K562 (cell line): ENCODE results near the gene FARP1. TPM values are rescaled to one million over a fixed set of nuclear protein-coding genes. Genes with fewer than 3 reads are reported as not detected.

Source experiments
- ATAC-seq: fragments of 200-7000 bp; cut with Tn5 transposase; 3 replicates; pipeline ENCODE4 v1.9.1; 2020; ENCODE audit warnings: moderate library complexity
- BruUV-seq: library from RNA; stranded (reverse); fragments of 400-500 nt; replicated peaks from 2 replicates; lab custom pipeline; 2021; lab: Mats Ljungman, UMichigan
- CTCF ChIA-PET: fragments of 300-600 bp; formaldehyde crosslinking; extraction: SDS; loops from one replicate; lab custom pipeline; 2021; ENCODE audit warnings: low intra/inter-chr PET ratio; lab: Yijun Ruan, JAX
- POLR2A ChIA-PET: fragments of 300-600, 350-650 bp; sonication (Branson Sonifier 250); formaldehyde crosslinking; extraction: SDS; loops from one replicate; lab custom pipeline; 2021; ENCODE audit warnings: antibody characterized with exemption, inconsistent platforms; lab: Yijun Ruan, JAX
- DNase-seq, 4 experiments: peaks; one replicate each; pipeline versions ENCODE4 v3.0.0 to v3.0.0-alpha.2; 2011 to 2018; ENCODE audit warnings: low spot score in 3 of 4, mixed read lengths in 3 of 4; ENCODE audit errors: extremely low read depth in 1 of 4
- FAIRE-seq: peaks from 2 replicates; lab custom pipeline; 2011; peaks lifted over from hg19 to GRCh38; lab: Jason Lieb, UNC
- H2AFZ ChIP-seq: 2 replicates; pipeline ENCODE4 v1.6.0; 2011; ENCODE audit warnings: low read depth, low read length, control low read depth, inconsistent platforms
- H3K27ac ChIP-seq: fragments of 200-600 bp; 3 replicates; pipeline ENCODE4 v1.8.0; 2011; ENCODE audit warnings: low read depth, mild to moderate bottlenecking, control low read depth, inconsistent platforms, low read length, moderate library complexity, mixed read lengths; ENCODE audit errors: extremely low read depth
- H3K27me3 ChIP-seq, 2 experiments: fragments of 300-600 bp in 1 of 2; 2 replicates in 1 of 2; 3 replicates in 1 of 2; pipeline versions ENCODE4 v1.6.0 to v1.8.0; 2011; ENCODE audit warnings: inconsistent platforms in 2 of 2, low read length in 2 of 2, mild to moderate bottlenecking in 1 of 2, mixed read lengths in 1 of 2, moderate library complexity in 1 of 2; ENCODE audit not compliant: control insufficient read depth in 2 of 2, insufficient read depth in 2 of 2
- H3K36me3 ChIP-seq: fragments of 300-600 bp; 3 replicates; pipeline ENCODE4 v1.8.0; 2011; ENCODE audit warnings: mild to moderate bottlenecking, low read length, inconsistent platforms; ENCODE audit not compliant: control insufficient read depth, insufficient read depth
- H3K4me1 ChIP-seq, 2 experiments: fragments of 200-600 bp in 1 of 2; replicated peaks in 1 of 2; 2 replicates in 1 of 2; 3 replicates in 1 of 2; pipeline versions ENCODE4 v1.5.1 to v1.8.0; 2011; ENCODE audit warnings: inconsistent platforms in 2 of 2, low read length in 2 of 2, mild to moderate bottlenecking in 1 of 2, mixed read lengths in 1 of 2, moderate library complexity in 1 of 2; ENCODE audit not compliant: control insufficient read depth in 2 of 2, insufficient read depth in 2 of 2
- H3K4me2 ChIP-seq: 2 replicates; pipeline ENCODE4 v1.6.1; 2011; ENCODE audit warnings: low read length, control low read depth, inconsistent platforms, mixed read lengths; ENCODE audit not compliant: insufficient read depth
- H3K4me3 ChIP-seq: fragments of 200-600 bp; sonication (generic), shearing (Covaris generic); 2 replicates; pipeline ENCODE4 v1.5.1; 2016; ENCODE audit warnings: control low read depth, inconsistent platforms
- H3K79me2 ChIP-seq: fragments of 200-600 bp; 3 replicates; pipeline ENCODE4 v1.8.0; 2011; ENCODE audit warnings: low read length, inconsistent platforms; ENCODE audit not compliant: control insufficient read depth, insufficient read depth
- H3K9ac ChIP-seq, 2 experiments: 2 replicates each; pipeline versions ENCODE4 v1.6.0 to v1.6.1; 2011; ENCODE audit warnings: low read depth in 2 of 2, low read length in 2 of 2, control low read depth in 1 of 2, inconsistent platforms in 1 of 2, mild to moderate bottlenecking in 1 of 2, mixed read lengths in 1 of 2; ENCODE audit not compliant: insufficient read depth in 1 of 2
- H3K9me1 ChIP-seq: one replicate; pipeline ENCODE4 v1.6.0; 2011; ENCODE audit warnings: inconsistent platforms, mild to moderate bottlenecking, low read length, moderate library complexity; ENCODE audit not compliant: control insufficient read depth, insufficient read depth
- H3K9me3 ChIP-seq: replicated peaks from 2 replicates; pipeline ENCODE4 v1.5.1; 2011; ENCODE audit warnings: low read depth, low read length, inconsistent platforms; ENCODE audit not compliant: control insufficient read depth, insufficient read depth
- H4K20me1 ChIP-seq: replicated peaks from 2 replicates; pipeline ENCODE4 v1.6.1; 2011; ENCODE audit warnings: low read length, inconsistent platforms, mixed read lengths; ENCODE audit not compliant: control insufficient read depth, insufficient read depth
- DIDO1 ChIP-seq: fragments of 450-650 bp; IDR thresholded peaks from 2 replicates; pipeline ENCODE4 v1.6.1; 2016; ENCODE audit warnings: low read depth, missing biosample characterization, missing genetic modification characterization
- ELF4 ChIP-seq: fragments of 450-650 bp; formaldehyde crosslinking; IDR thresholded peaks from 2 replicates; pipeline ENCODE4 v1.4.0; 2022; ENCODE audit warnings: missing genetic modification characterization
- GATA2 ChIP-seq: sonication (generic); formaldehyde crosslinking; IDR thresholded peaks from 2 replicates; pipeline ENCODE4 v1.4.0; 2020; ENCODE audit warnings: mild to moderate bottlenecking, missing genetic modification reagents
- GATAD2B ChIP-seq: fragments of 450-650 bp; IDR thresholded peaks from 2 replicates; pipeline ENCODE4 v1.6.1; 2017; ENCODE audit warnings: mild to moderate bottlenecking, borderline replicate concordance
- KLF16 ChIP-seq: IDR thresholded peaks from 2 replicates; pipeline ENCODE4 v1.6.1; 2016; ENCODE audit warnings: antibody characterized with exemption
- LARP7 ChIP-seq: fragments of 450-650 bp; IDR thresholded peaks from 2 replicates; pipeline ENCODE4 v1.6.1; 2016
- MCM3 ChIP-seq: fragments of 450-650 bp; IDR thresholded peaks from 2 replicates; pipeline ENCODE4 v1.6.1; 2016
- OTX1 ChIP-seq: fragments of 450-650 bp; formaldehyde crosslinking; IDR thresholded peaks from 2 replicates; pipeline ENCODE4 v1.4.0; 2022; ENCODE audit warnings: mild to moderate bottlenecking
- SAP30 ChIP-seq: fragments of 200-600 bp; sonication (generic); IDR thresholded peaks from 2 replicates; pipeline ENCODE4 v1.6.1; 2012; ENCODE audit warnings: borderline replicate concordance, low read depth, mild to moderate bottlenecking, moderate library complexity, low read length, control low read depth, inconsistent platforms; ENCODE audit not compliant: insufficient read depth, poor library complexity, severe bottlenecking
- ZNF174 ChIP-seq: fragments of 250-450 bp; sonication (Bioruptor Pico); IDR thresholded peaks from 2 replicates; pipeline ENCODE4 v1.4.0; 2020; ENCODE audit warnings: mild to moderate bottlenecking
- ZNF551 ChIP-seq: fragments of 250-450 bp; sonication (Bioruptor Pico); IDR thresholded peaks from 2 replicates; pipeline ENCODE4 v1.5.0; 2021; ENCODE audit warnings: mild to moderate bottlenecking, moderate library complexity
- ZNF584 ChIP-seq: fragments of 200-800 bp; sonication (Bioruptor generic); IDR thresholded peaks from 2 replicates; pipeline ENCODE4 v1.6.1; 2016; ENCODE audit warnings: low read depth, mild to moderate bottlenecking, missing genetic modification characterization, missing compliant biosample characterization
- WGBS: fragments of 100-300 bp; shearing (Covaris generic); methylation state at CpG from one replicate; pipeline ENCODE4 v1.1.6; 2016; ENCODE audit warnings: low coverage, mixed read lengths; ENCODE audit not compliant: insufficient coverage; ENCODE audit errors: missing lambda C conversion rate; 5-methylcytosine and 5-hydroxymethylcytosine counted together
- in situ Hi-C: fragments of 300-500 bp; cut with MboI; formaldehyde crosslinking; loops from 4 replicates; pipeline ENCODE4 v1.15.0; 2018; ENCODE audit warnings: inconsistent platforms, mixed read lengths
- intact Hi-C: fragments of 100-400 bp; cut with micrococcal nuclease; formaldehyde crosslinking; loops from 2 replicates; pipeline ENCODE4 v1.14.2; 2022
- polyA plus RNA-seq, 8 experiments: library from polyadenylated mRNA; depleted of rRNA in 4 of 8; stranded (reverse) in 5 of 8; unstranded in 3 of 8; fragments of >200 nt; fragmentation: Nextera tagmentation in 2 of 8; fragmentation: Illumina TruSeq in 1 of 8; extraction: Ambion mirVana in 2 of 8; extraction: Trizol in 1 of 8; gene quantifications; 2 replicates each; pipeline versions ENCODE4 v1.2.1 to v1.2.3, GENCODE V29; 2011 to 2014; ENCODE audit warnings: inconsistent platforms in 1 of 8, missing spikeins in 1 of 8
- total RNA-seq, 7 experiments: library from RNA; depleted of rRNA in 6 of 7; stranded (reverse); fragments of >200 nt in 6 of 7; fragmentation: Illumina TruSeq in 2 of 7; extraction: Trizol in 2 of 7; gene quantifications; 2 replicates each; pipeline versions ENCODE4 v1.2.1 to v1.2.3, GENCODE V29; 2011 to 2021; ENCODE audit warnings: low replicate concordance in 1 of 7
- TF ChIP-seq, protein P1 (sequence below): fragments of 450-650 bp; IDR thresholded peaks from 2 replicates; pipeline ENCODE4 v1.6.1; 2014; ENCODE audit warnings: low read depth, mild to moderate bottlenecking, moderate library complexity, borderline replicate concordance
- TF ChIP-seq, protein P2 (sequence below): sonication (generic); formaldehyde crosslinking; IDR thresholded peaks from 2 replicates; pipeline ENCODE4 v1.8.1; 2023; ENCODE audit warnings: mild to moderate bottlenecking, missing genetic modification reagents

FARP1 gene
- total and polyA plus RNA-seq, 9 of the 15 experiments (the other 6 are each of a cell fraction or from before 2014, with no cell fraction given): 0.03 to 0.29 (median 0.05) TPM; not detected in 3

DNA sequence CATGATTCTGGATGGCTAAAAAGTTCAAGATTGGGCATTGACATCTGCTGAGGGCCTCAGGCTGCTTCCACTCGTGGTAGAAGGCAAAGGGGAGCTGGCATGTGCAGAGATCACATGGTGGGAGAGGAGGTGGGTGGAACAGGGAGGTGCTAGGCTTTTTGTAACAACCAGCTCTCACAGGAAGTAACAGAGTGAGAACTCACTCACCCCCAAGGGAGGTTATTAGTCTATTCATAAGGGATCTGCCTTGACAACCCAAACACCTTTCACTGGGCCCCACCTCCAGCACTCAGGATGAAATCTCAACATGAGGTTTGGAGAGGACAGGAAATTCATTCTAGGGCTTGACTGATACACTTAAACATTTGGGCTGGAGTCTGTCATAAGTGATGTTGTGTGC, 231.9 kb downstream of the FARP1 start:
- no peak for FAIRE-seq
- Histone ChIP-seq H3K36me3 (no peaks in the 10 kb centered on the region), H3K27me3 (peaks cover 0 to 6% of the 10 kb centered on the region in 2 experiments; a peak in 2 of 5 replicates), H2AFZ (no peak overlapping the region), H3K4me1 (no peaks in the 10 kb centered on the region)
- TF ChIP-seq, protein P1, sequence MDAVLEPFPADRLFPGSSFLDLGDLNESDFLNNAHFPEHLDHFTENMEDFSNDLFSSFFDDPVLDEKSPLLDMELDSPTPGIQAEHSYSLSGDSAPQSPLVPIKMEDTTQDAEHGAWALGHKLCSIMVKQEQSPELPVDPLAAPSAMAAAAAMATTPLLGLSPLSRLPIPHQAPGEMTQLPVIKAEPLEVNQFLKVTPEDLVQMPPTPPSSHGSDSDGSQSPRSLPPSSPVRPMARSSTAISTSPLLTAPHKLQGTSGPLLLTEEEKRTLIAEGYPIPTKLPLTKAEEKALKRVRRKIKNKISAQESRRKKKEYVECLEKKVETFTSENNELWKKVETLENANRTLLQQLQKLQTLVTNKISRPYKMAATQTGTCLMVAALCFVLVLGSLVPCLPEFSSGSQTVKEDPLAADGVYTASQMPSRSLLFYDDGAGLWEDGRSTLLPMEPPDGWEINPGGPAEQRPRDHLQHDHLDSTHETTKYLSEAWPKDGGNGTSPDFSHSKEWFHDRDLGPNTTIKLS: no peak
- TF ChIP-seq ZNF551 (CRISPR knock-in tag): no peak
- TF ChIP-seq OTX1 (CRISPR knock-in tag): no peak
- no peak for TF ChIP-seq SAP30
- no peak for TF ChIP-seq GATA2 (CRISPR knock-in tag)
- TF ChIP-seq ZNF584 (CRISPR knock-in tag): no peak
- no peak for TF ChIP-seq ZNF174 (CRISPR knock-in tag)
- TF ChIP-seq KLF16: no peak
- no peak for TF ChIP-seq ELF4 (CRISPR knock-in tag)
- TF ChIP-seq, protein P2, sequence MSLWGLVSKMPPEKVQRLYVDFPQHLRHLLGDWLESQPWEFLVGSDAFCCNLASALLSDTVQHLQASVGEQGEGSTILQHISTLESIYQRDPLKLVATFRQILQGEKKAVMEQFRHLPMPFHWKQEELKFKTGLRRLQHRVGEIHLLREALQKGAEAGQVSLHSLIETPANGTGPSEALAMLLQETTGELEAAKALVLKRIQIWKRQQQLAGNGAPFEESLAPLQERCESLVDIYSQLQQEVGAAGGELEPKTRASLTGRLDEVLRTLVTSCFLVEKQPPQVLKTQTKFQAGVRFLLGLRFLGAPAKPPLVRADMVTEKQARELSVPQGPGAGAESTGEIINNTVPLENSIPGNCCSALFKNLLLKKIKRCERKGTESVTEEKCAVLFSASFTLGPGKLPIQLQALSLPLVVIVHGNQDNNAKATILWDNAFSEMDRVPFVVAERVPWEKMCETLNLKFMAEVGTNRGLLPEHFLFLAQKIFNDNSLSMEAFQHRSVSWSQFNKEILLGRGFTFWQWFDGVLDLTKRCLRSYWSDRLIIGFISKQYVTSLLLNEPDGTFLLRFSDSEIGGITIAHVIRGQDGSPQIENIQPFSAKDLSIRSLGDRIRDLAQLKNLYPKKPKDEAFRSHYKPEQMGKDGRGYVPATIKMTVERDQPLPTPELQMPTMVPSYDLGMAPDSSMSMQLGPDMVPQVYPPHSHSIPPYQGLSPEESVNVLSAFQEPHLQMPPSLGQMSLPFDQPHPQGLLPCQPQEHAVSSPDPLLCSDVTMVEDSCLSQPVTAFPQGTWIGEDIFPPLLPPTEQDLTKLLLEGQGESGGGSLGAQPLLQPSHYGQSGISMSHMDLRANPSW (CRISPR knock-in tag): no peak
- TF ChIP-seq LARP7: no peak
- no peak for TF ChIP-seq GATAD2B
- TF ChIP-seq MCM3: no peak
- TF ChIP-seq DIDO1 (tag): no peak
- TF ChIP-seq, all 486 proteins: peak for 0
- no peak for ATAC-seq
- H3K4me3 ChIP-seq: no peak overlapping the region
- in situ Hi-C loops (no loop called here), intact Hi-C loops (no loop called here)
- no peak for DNase-seq
- H3K9me3 ChIP-seq: no peaks in the 10 kb centered on the region
- H4K20me1 ChIP-seq: no peaks in the 10 kb centered on the region
- H3K4me2 ChIP-seq: no peak overlapping the region
- H3K27ac ChIP-seq: no peak overlapping the region
- 0% methylated on average over 1 of the region's 1 CpG for WGBS
- POLR2A ChIA-PET: no interaction called here
- no TSS peak for BruUV-seq
- no peaks in the 10 kb centered on the region for H3K79me2 ChIP-seq
- H3K9me1 ChIP-seq: no peaks in the 10 kb centered on the region
- H3K9ac ChIP-seq: no peak overlapping the region
- CTCF ChIA-PET: no interaction called here
